Measurements from ENCODE around the gene SPINK2.

GRCh38 chr4:56857601-56858309 lies 36.3 kb upstream of the SPINK2 start:
- TF ChIP-seq CTCF (IDR thresholded peaks at IDR 0.05; ENCODE audit: extremely low read depth in 1 of 2, insufficient read depth in 1 of 2, low read depth in 1 of 2, low read length in 2 of 2): no peak
- TF ChIP-seq POLR2A (IDR thresholded peaks at IDR 0.05; ENCODE audit: low read depth, low read length): no peak
- TF ChIP-seq MAX (IDR thresholded peaks at IDR 0.05; ENCODE audit: insufficient read depth, insufficient read length): no peak
- TF ChIP-seq EZH2 (IDR thresholded peaks at IDR 0.05; ENCODE audit: borderline replicate concordance, low read depth, low read length, severe bottlenecking): no peak
- no peak for TF ChIP-seq POLR2AphosphoS5 (IDR thresholded peaks at IDR 0.05; ENCODE audit: insufficient read depth, low read depth, low read length)
- TF ChIP-seq JUN (IDR thresholded peaks at IDR 0.05; ENCODE audit: borderline replicate concordance, insufficient read depth, insufficient read length, low read depth): no peak
- TF ChIP-seq MYC (IDR thresholded peaks at IDR 0.05; ENCODE audit: low read depth, low read length): no peak

All from endothelial cell of umbilical vein (primary cell).